Activated naive CD4-positive, alpha-beta T cell treated with anti-CD3 and anti-CD28 coated beads, Interleukin-2, amount 50 U/mL, for 16 hours (primary cell): Measurements from ENCODE around the gene STX4.

ENCODE experiments used
- DNase-seq: peaks from one replicate; pipeline ENCODE4 v3.0.0-alpha.2; 2020

The STX4 gene

GRCh38 chr16:31085411-31085810 is 52.1 kb downstream of the STX4 start:
- no peak for DNase-seq

- DNase-seq, result no peak
Measured at GRCh38 chr16:31085873-31086628, 52.7 kb downstream of the STX4 start.

- no peak for DNase-seq
Measured at GRCh38 chr16:31086629-31086906, 53.2 kb downstream of the STX4 start.

- DNase-seq, result no peak
Measured at GRCh38 chr16:31087481-31087880, 54.1 kb downstream of the STX4 start.

- DNase-seq, result no peak
Measured at GRCh38 chr16:31087971-31088370, 54.6 kb downstream of the STX4 start.

GRCh38 chr16:31088459-31089183 is 55.3 kb downstream of the STX4 start, which contains the start of gene PRSS53:
Gene PRSS53, minus strand, starts transcription at chr16:31088943. Its CDS starts 134 bp downstream, at chr16:31088809.
- DNase-seq, result no peak

- no peak for DNase-seq
Measured at GRCh38 chr16:31089199-31089598, 55.8 kb downstream of the STX4 start.
